ENCODE measurements around the gene LACRT.

DNA sequence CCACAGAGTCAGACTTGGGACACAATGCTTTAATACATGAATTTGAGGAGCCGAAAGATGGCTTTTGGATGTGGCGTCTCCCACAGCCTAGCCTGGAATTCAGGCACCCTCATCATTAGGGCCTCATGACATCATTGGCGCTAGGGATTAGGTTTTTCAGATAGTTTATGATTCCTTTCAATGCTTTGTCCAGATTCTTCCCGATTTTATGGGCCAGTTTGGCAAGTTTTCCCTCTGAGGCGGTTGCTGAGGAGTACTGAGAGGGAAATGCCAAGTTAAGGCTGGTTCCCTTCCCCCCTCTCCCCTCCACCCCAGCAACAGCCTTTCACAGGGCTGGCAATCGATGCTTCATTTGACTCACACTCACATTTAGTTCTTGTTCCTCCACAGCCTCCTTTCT is 26.5 kb downstream of the LACRT start:
- TF ChIP-seq ATF3 (CRISPR knock-in tag; conservative IDR thresholded peaks at IDR 0.05) = no peak
- TF ChIP-seq PRDM15 (CRISPR knock-in tag; IDR thresholded peaks at IDR 0.05) = no peak
- TF ChIP-seq, protein P1, sequence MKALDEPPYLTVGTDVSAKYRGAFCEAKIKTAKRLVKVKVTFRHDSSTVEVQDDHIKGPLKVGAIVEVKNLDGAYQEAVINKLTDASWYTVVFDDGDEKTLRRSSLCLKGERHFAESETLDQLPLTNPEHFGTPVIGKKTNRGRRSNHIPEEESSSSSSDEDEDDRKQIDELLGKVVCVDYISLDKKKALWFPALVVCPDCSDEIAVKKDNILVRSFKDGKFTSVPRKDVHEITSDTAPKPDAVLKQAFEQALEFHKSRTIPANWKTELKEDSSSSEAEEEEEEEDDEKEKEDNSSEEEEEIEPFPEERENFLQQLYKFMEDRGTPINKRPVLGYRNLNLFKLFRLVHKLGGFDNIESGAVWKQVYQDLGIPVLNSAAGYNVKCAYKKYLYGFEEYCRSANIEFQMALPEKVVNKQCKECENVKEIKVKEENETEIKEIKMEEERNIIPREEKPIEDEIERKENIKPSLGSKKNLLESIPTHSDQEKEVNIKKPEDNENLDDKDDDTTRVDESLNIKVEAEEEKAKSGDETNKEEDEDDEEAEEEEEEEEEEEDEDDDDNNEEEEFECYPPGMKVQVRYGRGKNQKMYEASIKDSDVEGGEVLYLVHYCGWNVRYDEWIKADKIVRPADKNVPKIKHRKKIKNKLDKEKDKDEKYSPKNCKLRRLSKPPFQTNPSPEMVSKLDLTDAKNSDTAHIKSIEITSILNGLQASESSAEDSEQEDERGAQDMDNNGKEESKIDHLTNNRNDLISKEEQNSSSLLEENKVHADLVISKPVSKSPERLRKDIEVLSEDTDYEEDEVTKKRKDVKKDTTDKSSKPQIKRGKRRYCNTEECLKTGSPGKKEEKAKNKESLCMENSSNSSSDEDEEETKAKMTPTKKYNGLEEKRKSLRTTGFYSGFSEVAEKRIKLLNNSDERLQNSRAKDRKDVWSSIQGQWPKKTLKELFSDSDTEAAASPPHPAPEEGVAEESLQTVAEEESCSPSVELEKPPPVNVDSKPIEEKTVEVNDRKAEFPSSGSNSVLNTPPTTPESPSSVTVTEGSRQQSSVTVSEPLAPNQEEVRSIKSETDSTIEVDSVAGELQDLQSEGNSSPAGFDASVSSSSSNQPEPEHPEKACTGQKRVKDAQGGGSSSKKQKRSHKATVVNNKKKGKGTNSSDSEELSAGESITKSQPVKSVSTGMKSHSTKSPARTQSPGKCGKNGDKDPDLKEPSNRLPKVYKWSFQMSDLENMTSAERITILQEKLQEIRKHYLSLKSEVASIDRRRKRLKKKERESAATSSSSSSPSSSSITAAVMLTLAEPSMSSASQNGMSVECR (CRISPR knock-in tag; IDR thresholded peaks at IDR 0.05; ENCODE audit: borderline replicate concordance) = no peak
- no peak for TF ChIP-seq MAX (CRISPR knock-in tag; IDR thresholded peaks at IDR 0.05)
- TF ChIP-seq, protein P2, sequence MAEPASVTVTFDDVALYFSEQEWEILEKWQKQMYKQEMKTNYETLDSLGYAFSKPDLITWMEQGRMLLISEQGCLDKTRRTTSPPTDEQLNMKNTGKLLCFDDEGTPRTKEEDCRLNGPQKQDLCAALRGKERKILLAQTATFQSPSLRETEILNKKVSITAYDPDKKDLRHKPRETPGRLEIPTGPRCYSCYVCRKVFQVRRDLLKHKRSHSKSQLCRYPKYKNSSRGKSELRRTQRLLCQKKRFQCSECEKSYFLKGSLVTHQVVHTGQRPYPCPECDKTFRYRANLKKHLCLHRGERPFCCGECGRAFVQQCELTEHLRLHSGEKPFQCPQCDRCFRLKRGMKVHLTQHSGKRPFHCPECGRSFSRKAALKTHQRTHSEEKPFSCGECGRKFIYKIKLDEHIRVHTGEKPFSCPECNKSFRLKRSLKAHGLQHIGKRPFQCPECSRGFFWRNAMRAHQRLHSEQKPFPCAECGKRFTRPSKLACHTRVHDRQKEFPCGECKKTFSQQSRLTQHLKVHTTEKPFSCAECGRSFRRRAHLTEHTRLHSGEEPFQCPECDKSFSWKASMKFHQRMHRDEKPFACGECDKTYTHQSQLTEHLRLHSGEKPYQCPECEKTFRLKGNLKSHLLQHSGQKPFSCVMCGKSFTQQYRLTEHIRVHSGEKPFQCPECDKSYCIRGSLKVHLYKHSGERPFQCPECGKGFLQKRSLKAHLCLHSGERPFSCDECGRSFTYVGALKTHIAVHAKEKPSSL (CRISPR knock-in tag; conservative IDR thresholded peaks at IDR 0.05) = no peak

Measured in WTC11 (cell line).